Measurements from ENCODE around the gene FAM50A. TPM values are rescaled to one million over a fixed set of nuclear protein-coding genes. Genes with fewer than 3 reads are reported as not detected.

The FAM50A gene
- total RNA-seq, 1 experiment from 2014 or later, result 53.8 TPM

- Histone ChIP-seq H3K4me1 (ENCODE audit: insufficient read depth, low read length) (no peaks in the 10 kb centered on the region), H3K27ac (ENCODE audit: low read length) (no peak overlapping the region), H3K27me3 (ENCODE audit: low read length) (no peaks in the 10 kb centered on the region), H3F3A (ENCODE audit: low read length, unreplicated experiment) (no peaks in the 10 kb centered on the region), H3K9ac (ENCODE audit: low read length) (no peak overlapping the region), H3K36me3 (ENCODE audit: low read depth, low read length) (no peaks in the 10 kb centered on the region; the same call in 1 of the 2 replicates), H4K20me1 (ENCODE audit: low read length) (no peaks in the 10 kb centered on the region), H3K9me2 (replicated peaks; ENCODE audit: low read length) (no peaks in the 10 kb centered on the region), H3K79me2 (ENCODE audit: low read length) (no peaks in the 10 kb centered on the region), H3K9me3 (ENCODE audit: low read length) (no peaks in the 10 kb centered on the region), H3K4me3 (ENCODE audit: low read length) (no peak overlapping the region), H2AFZ (ENCODE audit: low read length) (no peak overlapping the region), H3K4me2 (ENCODE audit: low read length) (no peak overlapping the region)
- ChIA-PET CTCF (no interaction called here), POLR2A (ENCODE audit: unreplicated experiment) (no interaction called here)
- no peak for TF ChIP-seq EZH2 (IDR thresholded peaks at IDR 0.05; ENCODE audit: low read length, unreplicated experiment)
- TF ChIP-seq, protein P1, sequence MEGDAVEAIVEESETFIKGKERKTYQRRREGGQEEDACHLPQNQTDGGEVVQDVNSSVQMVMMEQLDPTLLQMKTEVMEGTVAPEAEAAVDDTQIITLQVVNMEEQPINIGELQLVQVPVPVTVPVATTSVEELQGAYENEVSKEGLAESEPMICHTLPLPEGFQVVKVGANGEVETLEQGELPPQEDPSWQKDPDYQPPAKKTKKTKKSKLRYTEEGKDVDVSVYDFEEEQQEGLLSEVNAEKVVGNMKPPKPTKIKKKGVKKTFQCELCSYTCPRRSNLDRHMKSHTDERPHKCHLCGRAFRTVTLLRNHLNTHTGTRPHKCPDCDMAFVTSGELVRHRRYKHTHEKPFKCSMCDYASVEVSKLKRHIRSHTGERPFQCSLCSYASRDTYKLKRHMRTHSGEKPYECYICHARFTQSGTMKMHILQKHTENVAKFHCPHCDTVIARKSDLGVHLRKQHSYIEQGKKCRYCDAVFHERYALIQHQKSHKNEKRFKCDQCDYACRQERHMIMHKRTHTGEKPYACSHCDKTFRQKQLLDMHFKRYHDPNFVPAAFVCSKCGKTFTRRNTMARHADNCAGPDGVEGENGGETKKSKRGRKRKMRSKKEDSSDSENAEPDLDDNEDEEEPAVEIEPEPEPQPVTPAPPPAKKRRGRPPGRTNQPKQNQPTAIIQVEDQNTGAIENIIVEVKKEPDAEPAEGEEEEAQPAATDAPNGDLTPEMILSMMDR (conservative IDR thresholded peaks at IDR 0.05; ENCODE audit: low read depth, low read length), result no peak
- TF ChIP-seq EZH2phosphoT487 (IDR thresholded peaks at IDR 0.05; ENCODE audit: borderline replicate concordance, low read length), result no peak
- ATAC-seq (no peak), DNase-seq (no peak)
- intact Hi-C loops (cut with micrococcal nuclease), result no loop called here
- BruUV-seq (replicated peaks), result no TSS peak
Measured at GRCh38 chrX:154470434-154470833, 26.5 kb downstream of the FAM50A start.

DNA sequence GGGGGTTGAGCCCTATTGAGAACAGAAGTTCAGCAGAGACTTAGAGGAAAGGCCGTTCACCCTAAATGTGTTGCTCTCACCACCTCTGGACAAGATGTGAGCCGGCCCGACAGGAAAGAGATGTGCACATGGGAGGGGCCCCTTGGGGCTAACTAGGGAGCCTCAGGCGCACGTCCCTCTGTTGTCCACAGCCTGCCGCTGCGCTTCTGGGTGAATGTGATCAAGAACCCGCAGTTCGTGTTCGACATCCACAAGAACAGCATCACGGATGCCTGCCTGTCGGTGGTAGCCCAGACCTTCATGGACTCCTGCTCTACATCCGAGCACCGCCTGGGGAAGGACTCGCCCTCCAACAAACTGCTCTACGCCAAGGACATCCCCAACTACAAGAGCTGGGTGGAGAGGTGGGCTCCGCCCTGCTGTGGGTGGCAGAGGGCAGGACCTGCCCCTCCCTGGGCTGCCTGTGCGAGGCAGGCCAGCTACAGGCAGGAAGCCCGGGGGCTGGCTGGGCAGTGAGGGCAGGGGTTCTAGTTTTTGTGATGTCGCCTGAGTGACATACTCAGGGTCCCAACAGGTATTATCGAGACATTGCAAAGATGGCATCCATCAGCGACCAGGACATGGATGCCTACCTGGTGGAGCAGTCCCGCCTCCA is 27.1 kb downstream of the FAM50A start:
- no peak overlapping the region for H2AFZ ChIP-seq (ENCODE audit: low read length)
- DNase-seq (no peak), ATAC-seq (no peak)
- no peak overlapping the region for H3K4me2 ChIP-seq (ENCODE audit: low read length)
- intact Hi-C loops (cut with micrococcal nuclease), result no loop called here
- H3K9me2 ChIP-seq (replicated peaks; ENCODE audit: low read length), result no peaks in the 10 kb centered on the region
- ChIA-PET CTCF (no interaction called here), POLR2A (ENCODE audit: unreplicated experiment) (no interaction called here)
- H3F3A ChIP-seq (ENCODE audit: low read length, unreplicated experiment), result no peaks in the 10 kb centered on the region
- H4K20me1 ChIP-seq (ENCODE audit: low read length), result no peaks in the 10 kb centered on the region
- H3K9me3 ChIP-seq (ENCODE audit: low read length), result no peaks in the 10 kb centered on the region
- no peak for TF ChIP-seq EZH2phosphoT487 (IDR thresholded peaks at IDR 0.05; ENCODE audit: borderline replicate concordance, low read length)
- TF ChIP-seq, protein P1 (conservative IDR thresholded peaks at IDR 0.05; ENCODE audit: low read depth, low read length), result no peak
- TF ChIP-seq EZH2 (IDR thresholded peaks at IDR 0.05; ENCODE audit: low read length, unreplicated experiment), result no peak
- H3K27me3 ChIP-seq (ENCODE audit: low read length), result no peaks in the 10 kb centered on the region
- no peak overlapping the region for H3K27ac ChIP-seq (ENCODE audit: low read length)
- H3K36me3 ChIP-seq (ENCODE audit: low read depth, low read length), result no peaks in the 10 kb centered on the region; the same call in 1 of the 2 replicates
- H3K4me3 ChIP-seq (ENCODE audit: low read length), result no peak overlapping the region
- H3K4me1 ChIP-seq (ENCODE audit: insufficient read depth, low read length), result no peaks in the 10 kb centered on the region
- no peak overlapping the region for H3K9ac ChIP-seq (ENCODE audit: low read length)
- H3K79me2 ChIP-seq (ENCODE audit: low read length), result no peaks in the 10 kb centered on the region
- BruUV-seq (replicated peaks), result no TSS peak

Measured in PC-3 (cell line).